Measurements from ENCODE around the gene ADGRL3.

Gene ADGRL3

GRCh38 chr4:61200187-61200915 is at the start of gene ADGRL3:
Gene ADGRL3, plus strand, starts transcription at chr4:61200326.
- DNase-seq (ENCODE audit: low read depth): peak; percentile 33

GRCh38 chr4:61152433-61152832 is 47.7 kb upstream of the ADGRL3 start:
- peak; percentile 34 for DNase-seq (ENCODE audit: low read depth)

GRCh38 chr4:61160478-61160877 is 39.6 kb upstream of the ADGRL3 start:
- no peak for DNase-seq (ENCODE audit: low read depth)

GRCh38 chr4:61162116-61162515 is 38.0 kb upstream of the ADGRL3 start:
- DNase-seq (ENCODE audit: low read depth): no peak

- no peak for DNase-seq (ENCODE audit: low read depth)
Measured at GRCh38 chr4:61173799-61174198, 26.3 kb upstream of the ADGRL3 start.

- no peak for DNase-seq (ENCODE audit: low read depth)
Measured at GRCh38 chr4:61175495-61175894, 24.6 kb upstream of the ADGRL3 start.

GRCh38 chr4:61177367-61177766 is 22.8 kb upstream of the ADGRL3 start:
- DNase-seq (ENCODE audit: low read depth): no peak

- no peak for DNase-seq (ENCODE audit: low read depth)
Measured at GRCh38 chr4:61180405-61180804, 19.7 kb upstream of the ADGRL3 start.

GRCh38 chr4:61182915-61183314 is 17.2 kb upstream of the ADGRL3 start:
- DNase-seq (ENCODE audit: low read depth): no peak

GRCh38 chr4:61185288-61185687 is 14.8 kb upstream of the ADGRL3 start:
- DNase-seq (ENCODE audit: low read depth): no peak

GRCh38 chr4:61192392-61192791 is 7.7 kb upstream of the ADGRL3 start:
- DNase-seq (ENCODE audit: low read depth): no peak

- DNase-seq (ENCODE audit: low read depth): no peak
Measured at GRCh38 chr4:61193863-61194262, 6.3 kb upstream of the ADGRL3 start.

GRCh38 chr4:61194571-61194970 is 5.6 kb upstream of the ADGRL3 start:
- no peak for DNase-seq (ENCODE audit: low read depth)

GRCh38 chr4:61195101-61195500 is 5.0 kb upstream of the ADGRL3 start:
- DNase-seq (ENCODE audit: low read depth): no peak

- no peak for DNase-seq (ENCODE audit: low read depth)
Measured at GRCh38 chr4:61198686-61199085, 1.4 kb upstream of the ADGRL3 start.

- DNase-seq (ENCODE audit: low read depth): no peak
Measured at GRCh38 chr4:61199873-61200186, 296 bp upstream of the ADGRL3 start.

- DNase-seq (ENCODE audit: low read depth): peak; percentile 26
Measured at GRCh38 chr4:61200916-61201526, 895 bp downstream of the ADGRL3 start.

- peak; percentile 4 for DNase-seq (ENCODE audit: low read depth)
Measured at GRCh38 chr4:61201561-61201960, 1.4 kb downstream of the ADGRL3 start.

- DNase-seq (ENCODE audit: low read depth): peak; percentile 37
Measured at GRCh38 chr4:61201961-61202637, 2.0 kb downstream of the ADGRL3 start.

- DNase-seq (ENCODE audit: low read depth): peak; percentile 42
Measured at GRCh38 chr4:61202638-61203435, 2.7 kb downstream of the ADGRL3 start.

- DNase-seq (ENCODE audit: low read depth): no peak
Measured at GRCh38 chr4:61203436-61203790, 3.3 kb downstream of the ADGRL3 start.

GRCh38 chr4:61204353-61205060 is 4.4 kb downstream of the ADGRL3 start:
- DNase-seq (ENCODE audit: low read depth): peak; percentile 81

All from ELR (cell line).